NCI-H1092 (cell line): ENCODE results near the gene LRIG1.

Source experiments
- DNase-seq: peaks from one replicate; lab custom pipeline; 2025; lab: John Stamatoyannopoulos, UW

The LRIG1 gene

GRCh38 chr3:66350601-66351000 lies 150.2 kb downstream of the LRIG1 start:
- DNase-seq, result no peak

GRCh38 chr3:66348704-66349103 lies 152.1 kb downstream of the LRIG1 start:
- no peak for DNase-seq

GRCh38 chr3:66344848-66345578 lies 155.8 kb downstream of the LRIG1 start:
- no peak for DNase-seq

- no peak for DNase-seq
These were observed 156.4 kb downstream of the LRIG1 start for GRCh38 chr3:66344391-66344811.

- no peak for DNase-seq
These were observed 158.0 kb downstream of the LRIG1 start for GRCh38 chr3:66342717-66343356.

DNA sequence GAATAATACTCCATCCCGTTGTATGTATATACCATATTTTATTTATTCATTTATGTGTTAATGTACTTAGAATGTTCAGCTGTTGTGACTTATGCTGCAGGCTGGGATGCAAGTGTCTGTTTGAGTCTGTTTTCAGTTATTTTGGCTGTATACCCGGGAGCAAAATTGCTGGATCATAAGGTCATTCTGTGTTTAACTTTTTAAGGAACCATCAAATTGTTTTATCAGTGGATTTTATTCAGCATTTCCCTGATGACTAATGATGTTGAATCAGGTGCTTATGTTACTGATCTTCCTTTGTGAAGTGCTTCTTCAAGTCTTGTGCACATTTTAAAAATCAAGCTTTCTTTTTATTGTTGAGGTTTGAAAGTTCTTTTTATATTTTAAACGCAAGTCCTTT lies 161.9 kb downstream of the LRIG1 start:
- no peak for DNase-seq

DNA sequence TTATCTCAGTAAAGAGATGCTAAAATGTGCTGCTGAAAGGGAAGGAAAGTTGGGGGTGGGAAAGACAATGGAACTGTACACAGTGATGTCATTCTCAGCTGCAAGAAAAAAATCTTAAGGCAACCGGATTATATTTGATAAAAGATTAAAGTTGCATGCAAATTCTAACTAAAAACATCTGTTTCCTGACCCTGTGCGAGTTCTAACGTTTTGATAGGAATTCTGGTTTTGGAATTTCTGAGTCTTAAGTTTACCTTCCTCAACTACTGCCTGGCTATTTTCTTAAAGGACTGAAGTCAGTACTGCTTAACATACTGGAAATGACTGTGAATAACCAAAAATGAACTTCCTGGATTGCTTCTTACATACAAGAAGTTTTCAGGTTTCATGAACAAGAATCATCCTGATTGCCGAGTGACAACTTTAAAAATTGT lies 164.5 kb downstream of the LRIG1 start:
- no peak for DNase-seq

- no peak for DNase-seq
These were observed 165.2 kb downstream of the LRIG1 start for GRCh38 chr3:66335671-66336070.
